Hepatocyte (in vitro differentiated cells): ENCODE measurements around the gene FAM13C. TPM values are rescaled to one million over a fixed set of nuclear protein-coding genes. Genes with fewer than 3 reads are reported as not detected.
A peak's percentile ranks its signal among the peaks of the same experiment; 100 is the strongest.

Experiments used
- DNase-seq: peaks from one replicate; pipeline ENCODE4 v3.0.0-alpha.2; 2016; ENCODE audit warnings: low spot score
- H2AFZ ChIP-seq: fragments of 200-600 bp; sonication (generic); 2 replicates; pipeline ENCODE4 v1.6.0; 2016; ENCODE audit warnings: antibody characterized with exemption, mild to moderate bottlenecking
- H3K27ac ChIP-seq: fragments of 200-600 bp; sonication (generic); 2 replicates; pipeline ENCODE4 v1.5.1; 2016; ENCODE audit warnings: mild to moderate bottlenecking
- H3K27me3 ChIP-seq: fragments of 200-600 bp; sonication (generic); 2 replicates; pipeline ENCODE4 v1.6.1; 2016
- H3K36me3 ChIP-seq: fragments of 200-600 bp; sonication (generic); replicated peaks from 2 replicates; pipeline ENCODE4 v1.5.1; 2016; ENCODE audit warnings: low read depth; ENCODE audit not compliant: insufficient read depth
- H3K4me1 ChIP-seq: fragments of 200-600 bp; sonication (generic); 2 replicates; pipeline ENCODE4 v1.5.1; 2016; ENCODE audit warnings: mild to moderate bottlenecking, moderate library complexity; ENCODE audit not compliant: insufficient read depth
- H3K4me2 ChIP-seq: fragments of 200-600 bp; sonication (generic); 2 replicates; pipeline ENCODE4 v1.6.0; 2016
- H3K4me3 ChIP-seq: fragments of 200-600 bp; sonication (generic); 2 replicates; pipeline ENCODE4 v1.5.1; 2016; ENCODE audit warnings: mild to moderate bottlenecking
- H3K79me2 ChIP-seq: fragments of 200-600 bp; sonication (generic); 2 replicates; pipeline ENCODE4 v1.6.0; 2017; ENCODE audit warnings: mild to moderate bottlenecking
- H3K9me2 ChIP-seq: fragments of 200-600 bp; sonication (generic); replicated peaks from 2 replicates; pipeline ENCODE4 v1.6.0; 2017; ENCODE audit warnings: mild to moderate bottlenecking; ENCODE audit not compliant: insufficient read depth
- H3K9me3 ChIP-seq: fragments of 200-600 bp; sonication (generic); 2 replicates; pipeline ENCODE4 v1.5.1; 2016; ENCODE audit warnings: low read depth, mild to moderate bottlenecking
- H4K20me1 ChIP-seq: fragments of 200-600 bp; sonication (generic); 2 replicates; pipeline ENCODE4 v1.6.0; 2016; ENCODE audit warnings: mild to moderate bottlenecking; ENCODE audit not compliant: insufficient read depth, poor library complexity, severe bottlenecking
- CTCF ChIP-seq: fragments of 200-600 bp; sonication (generic); IDR thresholded peaks from 2 replicates; pipeline ENCODE4 v1.5.1; 2016; ENCODE audit warnings: antibody characterized with exemption, mild to moderate bottlenecking; ENCODE audit not compliant: poor library complexity
- EZH2 ChIP-seq: fragments of 200-600 bp; sonication (generic); IDR thresholded peaks from 2 replicates; pipeline ENCODE4 v1.6.1; 2016; ENCODE audit warnings: antibody characterized with exemption, mild to moderate bottlenecking, borderline replicate concordance
- EZH2phosphoT487 ChIP-seq: fragments of 200-600 bp; sonication (generic); IDR thresholded peaks from one replicate; pipeline ENCODE4 v1.6.1; 2018; ENCODE audit warnings: antibody characterized with exemption, mild to moderate bottlenecking, low read depth, moderate library complexity; ENCODE audit not compliant: unreplicated experiment, severe bottlenecking
- WGBS: methylation state at CpG from one replicate; pipeline ENCODE4 v1.1.6; 2016; ENCODE audit warnings: low lambda C conversion rate; ENCODE audit errors: missing lambda C conversion rate; 5-methylcytosine and 5-hydroxymethylcytosine counted together
- polyA plus RNA-seq: library from polyadenylated mRNA; unstranded; fragments of >200 nt; fragmentation: Nextera tagmentation; extraction: Ambion mirVana; gene quantifications from 2 replicates; pipeline ENCODE4 v1.2.1, GENCODE V29; 2016
- total RNA-seq: library from RNA; depleted of rRNA; stranded (reverse); fragments of >200 nt; gene quantifications from 2 replicates; pipeline ENCODE4 v1.2.3, GENCODE V29; 2014

The FAM13C gene
- total and polyA plus RNA-seq, 2 experiments from 2014 or later = 2.2 to 3.1 TPM

- DNase-seq = peak; percentile 15
- Histone ChIP-seq H2AFZ (no peak overlapping the region), H4K20me1 (no peaks in the 10 kb centered on the region), H3K27ac (peak overlapping the region; percentile 43), H3K79me2 (no peaks in the 10 kb centered on the region), H3K36me3 (no peaks in the 10 kb centered on the region), H3K9me3 (no peaks in the 10 kb centered on the region), H3K4me2 (peak overlapping the region; percentile 43), H3K4me1 (peaks cover 20% of the 10 kb centered on the region), H3K27me3 (no peaks in the 10 kb centered on the region), H3K9me2 (no peaks in the 10 kb centered on the region), H3K4me3 (no peak overlapping the region)
- WGBS = 65% methylated on average over 4 of the region's 4 CpGs
- no peak for TF ChIP-seq EZH2
- no peak for TF ChIP-seq CTCF
- no peak for TF ChIP-seq EZH2phosphoT487
Measured at GRCh38 chr10:59322131-59322530, 40.2 kb downstream of the FAM13C start.

- Histone ChIP-seq H3K79me2 (no peaks in the 10 kb centered on the region), H3K9me3 (no peaks in the 10 kb centered on the region), H3K27ac (no peak overlapping the region), H3K27me3 (no peaks in the 10 kb centered on the region), H4K20me1 (no peaks in the 10 kb centered on the region), H3K4me3 (no peak overlapping the region), H3K4me2 (no peak overlapping the region), H2AFZ (no peak overlapping the region), H3K4me1 (peaks cover 20% of the 10 kb centered on the region), H3K9me2 (no peaks in the 10 kb centered on the region), H3K36me3 (no peaks in the 10 kb centered on the region)
- TF ChIP-seq CTCF = no peak
- TF ChIP-seq EZH2phosphoT487 = no peak
- TF ChIP-seq EZH2 = no peak
- 92% methylated on average over 5 of the region's 5 CpGs for WGBS
- no peak for DNase-seq
Measured at GRCh38 chr10:59320355-59320754, 42.0 kb downstream of the FAM13C start.

GRCh38 chr10:59319854-59320253 lies 42.5 kb downstream of the FAM13C start:
- TF ChIP-seq EZH2 (no peak), CTCF (no peak), EZH2phosphoT487 (no peak)
- H3K4me1 ChIP-seq = peaks cover 20% of the 10 kb centered on the region
- H2AFZ ChIP-seq = no peak overlapping the region
- H3K79me2 ChIP-seq = no peaks in the 10 kb centered on the region
- no peaks in the 10 kb centered on the region for H3K27me3 ChIP-seq
- no peaks in the 10 kb centered on the region for H3K9me3 ChIP-seq
- H3K4me3 ChIP-seq = no peak overlapping the region
- H3K36me3 ChIP-seq = no peaks in the 10 kb centered on the region
- H4K20me1 ChIP-seq = no peaks in the 10 kb centered on the region
- no peak overlapping the region for H3K4me2 ChIP-seq
- H3K9me2 ChIP-seq = no peaks in the 10 kb centered on the region
- H3K27ac ChIP-seq = no peak overlapping the region
- no peak for DNase-seq

GRCh38 chr10:59317066-59317465 lies 45.3 kb downstream of the FAM13C start:
- no peaks in the 10 kb centered on the region for H3K9me3 ChIP-seq
- no peaks in the 10 kb centered on the region for H3K36me3 ChIP-seq
- H4K20me1 ChIP-seq = no peaks in the 10 kb centered on the region
- H3K4me2 ChIP-seq = no peak overlapping the region
- H3K27me3 ChIP-seq = no peaks in the 10 kb centered on the region
- H3K4me1 ChIP-seq = peaks cover 3% of the 10 kb centered on the region
- no peak overlapping the region for H3K4me3 ChIP-seq
- H3K79me2 ChIP-seq = no peaks in the 10 kb centered on the region
- WGBS = 57% methylated on average over 2 of the region's 2 CpGs
- no peak for DNase-seq
- H3K9me2 ChIP-seq = no peaks in the 10 kb centered on the region
- no peak overlapping the region for H2AFZ ChIP-seq
- no peak overlapping the region for H3K27ac ChIP-seq
- TF ChIP-seq EZH2phosphoT487 (no peak), EZH2 (no peak), CTCF (no peak)
